Fibroblast of gingiva (primary cell): ENCODE results near the gene FOXP4.
A peak's percentile ranks its signal among the peaks of the same experiment; 100 is the strongest.

Source experiments
- DNase-seq: peaks from one replicate; pipeline ENCODE4 v3.0.0-alpha.2; 2011; ENCODE audit warnings: low read depth

Gene FOXP4

DNA sequence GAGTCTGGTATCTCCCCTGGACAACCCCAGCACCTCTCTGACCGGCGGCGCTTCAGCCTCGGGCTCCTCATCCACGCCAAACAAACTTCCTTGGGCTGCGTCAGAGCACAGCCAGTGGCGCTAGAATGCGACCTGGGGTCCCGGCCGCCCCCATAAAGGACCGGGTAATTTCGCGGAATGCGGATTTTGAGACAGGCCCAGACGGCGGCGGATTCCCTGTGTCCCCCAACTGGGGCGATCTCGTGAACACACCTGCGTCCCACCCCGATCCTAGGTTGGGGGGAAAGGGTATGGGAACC is 1.6 kb downstream of the FOXP4 start:
- DNase-seq, result no peak

DNA sequence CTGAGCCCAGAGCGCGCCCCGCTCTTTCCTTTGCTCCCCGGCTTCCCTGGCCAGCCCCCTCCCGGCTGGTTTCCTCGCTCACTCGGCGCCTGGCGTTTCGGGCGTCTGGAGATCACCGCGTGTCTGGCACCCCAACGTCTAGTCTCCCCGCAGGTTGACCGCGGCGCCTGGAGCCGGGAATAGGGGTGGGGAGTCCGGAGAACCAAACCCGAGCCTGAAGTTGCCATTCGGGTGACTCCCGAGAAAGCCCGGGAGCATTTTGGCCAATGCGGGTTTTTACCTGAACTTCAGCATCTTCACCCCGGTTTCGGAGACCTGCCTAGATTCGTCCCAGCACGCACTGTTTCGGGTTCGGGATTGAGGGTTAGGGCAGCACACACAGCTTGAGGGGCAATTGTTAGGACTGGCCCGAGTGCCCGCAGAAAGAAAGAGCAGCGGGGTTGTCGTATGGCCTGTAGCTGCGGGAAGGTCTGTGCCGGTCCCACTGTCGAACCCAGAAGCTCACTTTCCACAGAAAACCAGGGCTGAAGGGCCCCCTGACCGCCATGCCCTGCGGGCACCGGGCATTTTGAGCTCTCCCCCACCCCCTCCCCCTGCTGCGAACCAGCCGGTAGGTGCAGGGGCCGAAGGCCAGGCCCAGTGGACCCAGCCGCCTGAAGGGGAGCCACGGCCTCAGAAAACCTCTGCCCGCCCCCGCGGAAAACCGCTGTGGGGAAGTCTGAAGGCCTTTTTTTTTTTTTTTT is 2.1 kb downstream of the FOXP4 start:
- DNase-seq, result no peak

DNA sequence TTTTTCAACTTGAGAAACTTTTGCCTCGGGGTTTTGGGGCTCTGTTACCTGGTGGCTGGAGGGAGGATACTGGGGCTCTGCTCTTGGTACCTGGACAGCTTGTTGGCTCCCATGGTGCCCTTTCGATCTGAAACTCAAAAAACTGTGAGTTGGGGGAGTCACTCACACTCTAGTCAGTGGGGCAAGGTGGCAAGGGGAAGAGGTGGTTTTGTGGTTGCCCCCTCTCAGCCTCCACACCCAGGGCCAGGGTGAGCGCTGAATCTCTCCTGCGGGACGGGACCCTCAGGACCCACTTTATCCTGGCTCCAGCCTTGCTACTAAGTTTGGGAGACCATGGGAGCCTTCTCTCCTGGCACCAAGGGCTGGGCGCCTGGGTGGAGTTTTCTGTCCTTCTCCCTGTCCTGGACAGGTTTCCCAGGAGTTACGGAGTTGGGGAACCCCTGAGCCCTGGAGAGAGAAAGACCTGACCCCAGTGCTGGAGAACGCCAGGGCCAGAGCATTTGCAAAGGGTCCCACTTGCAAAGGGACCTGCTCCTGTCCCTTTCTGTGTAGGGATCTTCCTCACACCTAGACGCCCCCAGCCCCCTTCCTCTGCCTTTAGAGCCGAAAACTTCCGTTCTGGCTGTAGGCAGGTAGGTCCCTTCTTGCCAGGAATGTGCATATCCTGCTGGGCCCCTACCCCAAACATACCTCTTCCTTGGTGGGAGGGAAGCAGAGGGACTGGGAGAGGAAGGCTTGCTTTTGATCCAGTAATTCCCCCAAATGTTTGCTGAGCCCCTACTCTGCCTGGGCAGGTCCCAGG is 2.9 kb downstream of the FOXP4 start:
- DNase-seq, result no peak

DNA sequence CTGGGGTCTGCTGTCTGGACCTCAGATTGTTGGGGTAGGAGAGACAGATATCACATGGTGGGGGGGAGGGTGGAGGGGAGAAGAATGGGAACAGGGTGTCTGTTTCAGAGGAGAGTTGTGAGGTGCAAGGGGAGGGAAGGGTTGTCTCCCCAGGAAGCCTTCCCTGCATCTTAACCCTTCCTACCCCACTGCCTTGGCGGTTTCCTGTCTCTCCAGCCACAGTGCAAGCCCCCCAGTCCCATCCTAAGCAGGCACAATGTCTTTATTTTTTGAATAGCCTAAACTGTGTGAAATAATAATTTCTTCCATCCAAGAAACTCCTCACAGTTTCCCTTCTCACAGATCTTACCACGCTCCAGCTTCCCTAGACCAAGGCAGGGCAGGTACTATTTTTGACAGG is 3.5 kb downstream of the FOXP4 start:
- DNase-seq, result no peak

DNA sequence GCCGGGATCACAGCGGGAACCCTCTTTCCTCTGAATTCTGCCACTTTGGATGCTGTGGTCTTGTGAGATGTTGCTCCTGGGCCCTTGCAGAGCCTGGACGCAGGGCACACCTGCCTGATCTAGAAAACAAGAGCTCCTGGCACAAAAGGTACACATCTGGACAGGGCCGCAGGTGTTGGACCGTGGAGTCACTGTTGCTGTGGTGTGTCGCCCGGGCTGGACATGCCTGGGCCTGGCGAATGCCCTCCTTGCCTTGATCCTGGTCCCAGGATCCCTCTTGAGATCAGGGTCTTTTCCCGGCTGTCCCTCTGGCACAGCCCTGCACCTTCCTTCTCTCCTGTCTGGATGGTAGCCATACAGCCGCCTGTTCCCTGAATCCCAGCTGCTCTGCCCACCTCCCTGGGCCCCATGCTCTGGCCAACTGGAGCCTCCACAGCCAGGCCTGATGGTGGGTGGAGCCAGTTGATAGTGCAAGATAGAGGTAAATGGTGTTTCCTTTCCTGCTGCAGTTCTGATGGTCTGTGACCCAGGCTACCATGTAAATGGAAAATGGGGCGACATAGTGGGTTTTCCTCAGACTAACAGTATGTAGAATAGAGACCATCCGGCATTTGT is 5.0 kb downstream of the FOXP4 start:
- no peak for DNase-seq

DNA sequence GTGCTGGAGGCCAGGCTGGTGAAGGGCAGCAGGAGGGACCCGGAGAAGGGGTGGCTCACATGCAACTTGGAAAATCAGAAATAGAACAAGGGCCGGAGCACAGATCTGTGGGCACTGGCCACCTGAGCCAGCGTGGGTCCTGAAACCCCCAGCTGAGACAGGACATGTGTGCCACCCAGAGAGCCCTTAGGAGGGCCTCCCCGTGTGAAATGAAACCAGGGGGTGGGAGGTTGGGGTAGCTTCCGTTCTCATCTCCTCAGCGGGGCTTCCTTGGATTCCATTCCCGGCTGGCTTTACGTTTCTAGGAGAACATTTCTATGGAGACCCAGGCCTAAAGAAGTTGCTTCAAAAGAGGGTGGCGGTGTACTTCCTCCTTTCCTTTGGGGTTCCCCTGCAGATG is 5.7 kb downstream of the FOXP4 start:
- no peak for DNase-seq

DNA sequence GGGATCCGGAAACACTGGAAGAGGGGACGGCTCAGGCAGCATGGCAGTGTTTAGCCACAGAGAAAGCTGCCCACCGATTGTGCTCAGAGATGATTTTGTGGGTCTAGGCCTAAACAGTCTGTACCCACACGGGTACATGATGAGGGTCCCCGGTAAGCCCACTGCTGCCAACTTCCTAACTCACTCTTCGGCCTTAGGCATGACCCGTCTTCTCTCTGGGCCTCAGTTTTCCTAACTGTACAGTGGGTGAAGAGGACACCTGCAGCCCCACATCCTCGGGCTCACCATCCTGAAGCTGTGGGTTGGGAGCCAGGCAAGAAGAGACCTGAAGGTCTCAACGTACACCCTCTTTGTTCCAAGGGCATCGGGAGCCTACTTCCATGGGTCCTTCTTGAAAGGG is 6.5 kb downstream of the FOXP4 start:
- no peak for DNase-seq

DNA sequence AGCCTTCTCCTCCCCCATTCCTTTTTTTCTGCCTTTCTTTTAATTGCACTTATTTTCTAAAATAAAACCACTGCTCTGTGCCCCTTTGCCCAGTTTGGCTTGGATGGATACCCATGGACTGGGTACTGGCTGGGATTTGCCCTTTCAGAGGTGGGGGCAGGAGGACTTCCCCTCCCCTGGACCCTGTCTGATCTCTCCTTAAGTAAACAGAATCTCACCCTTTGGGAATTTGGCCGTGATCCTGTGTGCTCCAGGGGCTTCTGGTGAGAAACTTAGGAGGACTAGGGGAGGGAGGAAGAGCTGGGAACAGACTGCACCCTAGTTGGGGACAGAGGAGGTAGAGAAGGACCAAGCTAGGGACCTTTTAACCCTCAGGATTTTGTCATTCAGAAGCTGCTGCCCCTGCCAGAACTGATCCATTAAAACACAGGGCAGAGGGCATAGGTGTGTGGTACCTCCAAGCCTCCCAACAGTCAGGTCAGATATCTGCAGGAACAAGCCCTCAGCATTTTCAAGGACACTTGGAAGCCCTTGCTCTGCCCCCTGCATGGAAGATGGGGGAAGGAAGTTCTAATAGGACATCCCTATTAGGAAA is 7.3 kb downstream of the FOXP4 start:
- no peak for DNase-seq

DNA sequence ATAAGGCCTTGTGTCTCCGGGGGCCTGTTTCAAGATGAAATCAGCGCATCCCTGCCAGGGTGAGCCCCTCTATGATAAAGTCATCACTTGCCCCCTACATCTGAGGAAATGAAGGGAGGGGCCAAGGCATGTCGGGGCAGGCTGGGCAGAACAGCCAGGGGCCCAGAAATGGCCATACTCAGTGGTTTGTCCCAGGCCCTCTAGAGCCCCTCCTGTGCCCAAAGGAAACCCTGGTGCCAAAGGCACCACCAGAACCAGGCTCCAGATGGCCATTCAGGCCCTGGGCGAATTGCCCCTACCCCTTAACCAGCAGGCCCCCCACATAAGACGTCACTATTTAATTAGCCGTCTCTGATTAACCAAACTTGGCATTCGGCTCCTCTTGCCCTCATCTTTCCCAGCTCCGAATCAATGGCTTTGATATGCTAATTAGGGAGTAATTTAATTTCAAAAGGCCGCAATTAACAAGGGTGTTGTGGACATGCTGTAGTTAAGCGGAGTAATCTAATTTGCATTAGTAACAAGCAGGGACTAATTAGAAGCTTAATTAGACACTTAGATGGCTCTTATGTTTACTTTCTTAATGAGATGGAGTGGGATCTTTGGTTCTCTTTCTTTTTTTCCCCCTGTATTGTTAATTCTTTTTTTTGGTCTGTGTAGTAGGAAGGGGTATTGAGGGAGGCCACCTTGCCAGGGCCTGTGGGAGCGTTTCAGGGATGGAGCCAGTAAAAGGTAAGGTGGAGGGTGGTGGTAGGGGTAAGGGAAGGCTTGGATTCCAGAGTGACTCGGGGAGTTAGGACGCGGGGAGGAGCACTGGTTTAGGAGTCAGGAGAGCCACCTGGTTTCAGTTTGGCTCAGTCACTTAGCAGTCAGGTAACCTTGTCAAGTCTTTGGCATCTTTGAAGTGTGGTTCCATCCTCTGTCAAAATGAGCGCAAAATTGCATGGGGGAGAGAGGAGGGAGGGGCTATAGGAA is 9.4 kb downstream of the FOXP4 start:
- DNase-seq, result no peak

DNA sequence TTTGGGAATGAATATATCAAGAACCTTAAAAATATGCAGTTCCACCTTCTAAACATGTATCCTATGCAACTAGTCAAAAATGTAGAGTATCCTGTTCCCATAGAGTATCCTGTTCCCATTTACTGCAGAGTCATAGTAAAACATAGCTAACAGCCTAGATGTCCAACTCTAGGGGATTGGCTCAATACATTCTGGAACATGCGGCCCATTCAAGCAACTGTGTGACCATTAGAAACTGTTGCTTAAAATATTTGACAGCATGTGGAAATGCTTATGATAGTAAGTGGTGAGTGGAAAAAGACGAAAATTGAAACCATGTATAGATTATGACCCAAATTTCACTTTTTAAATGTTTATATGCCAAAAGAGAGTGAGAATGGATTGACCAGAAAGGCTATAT is 11.2 kb downstream of the FOXP4 start:
- DNase-seq, result peak; percentile 60

DNA sequence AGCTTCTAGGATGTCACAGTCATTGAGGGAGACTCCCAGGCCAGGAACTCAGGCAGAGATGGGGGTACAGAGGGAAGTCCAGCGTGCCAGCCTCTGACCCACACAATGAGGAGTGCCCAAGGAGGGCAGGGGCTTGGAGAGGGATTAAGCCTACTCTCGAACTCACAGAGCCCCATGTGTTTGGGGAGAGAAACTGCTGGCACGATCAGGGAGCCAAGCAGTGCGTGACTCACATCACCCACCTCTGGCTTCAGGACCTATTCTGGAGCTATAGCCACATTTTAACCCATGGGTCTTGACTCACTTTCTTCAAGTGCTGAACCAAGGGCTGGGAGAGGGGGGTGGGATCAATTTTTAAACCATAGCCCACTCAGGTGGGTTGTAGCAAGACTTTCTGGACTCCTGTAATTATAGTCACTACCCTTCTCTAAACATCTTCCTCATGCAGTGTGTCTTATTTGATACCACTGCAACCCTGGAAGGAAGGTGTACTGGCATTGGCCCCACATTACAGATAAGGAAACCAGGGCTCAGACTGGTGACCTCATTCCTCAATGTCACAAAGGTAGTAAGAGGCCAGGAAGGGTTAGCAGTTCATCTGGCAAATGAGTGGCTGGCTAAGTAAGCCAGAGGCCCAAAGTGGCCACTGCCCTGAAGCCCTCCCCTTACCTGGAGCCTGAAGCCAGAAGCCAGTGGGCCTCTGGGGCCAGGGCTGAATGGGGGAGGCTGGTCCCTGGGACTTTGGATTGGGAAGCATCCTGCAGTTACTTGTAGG is 12.0 kb downstream of the FOXP4 start:
- DNase-seq, result no peak

DNA sequence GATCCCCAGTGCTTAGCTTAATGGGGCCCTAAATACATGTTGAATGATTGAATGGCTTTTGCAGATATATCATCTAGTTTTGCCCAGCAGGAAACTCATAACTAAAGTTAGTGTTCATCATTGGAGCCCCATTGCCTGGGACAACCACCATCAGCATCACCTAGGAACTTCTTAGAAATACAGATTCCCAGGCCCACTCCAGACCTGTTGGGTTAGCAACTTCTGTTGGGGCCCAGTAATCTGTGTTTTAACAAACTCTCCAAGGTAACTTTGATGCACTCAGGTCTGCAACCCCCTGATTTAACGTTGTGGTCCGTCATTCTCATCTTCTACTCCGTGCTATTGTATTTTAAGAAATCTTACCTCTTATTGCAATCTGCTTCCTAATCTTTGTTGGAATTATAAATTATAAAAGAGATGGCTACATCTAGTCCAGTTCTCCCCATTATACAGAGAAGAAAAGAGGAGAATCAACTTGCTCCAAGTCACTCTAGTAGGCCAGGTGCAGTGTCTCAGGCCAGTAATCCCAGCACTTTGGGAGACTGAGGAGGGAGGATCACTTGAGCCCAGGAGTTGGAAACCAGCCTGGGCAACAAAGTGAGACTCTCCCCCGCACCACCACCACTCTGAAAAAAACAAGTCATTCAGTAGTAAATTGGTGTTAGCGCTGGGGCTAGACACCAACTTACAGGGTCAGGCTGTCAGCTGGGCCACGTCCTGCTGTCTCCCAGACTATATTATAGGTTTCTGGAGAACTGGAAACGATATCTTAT is 13.7 kb downstream of the FOXP4 start:
- DNase-seq, result no peak

DNA sequence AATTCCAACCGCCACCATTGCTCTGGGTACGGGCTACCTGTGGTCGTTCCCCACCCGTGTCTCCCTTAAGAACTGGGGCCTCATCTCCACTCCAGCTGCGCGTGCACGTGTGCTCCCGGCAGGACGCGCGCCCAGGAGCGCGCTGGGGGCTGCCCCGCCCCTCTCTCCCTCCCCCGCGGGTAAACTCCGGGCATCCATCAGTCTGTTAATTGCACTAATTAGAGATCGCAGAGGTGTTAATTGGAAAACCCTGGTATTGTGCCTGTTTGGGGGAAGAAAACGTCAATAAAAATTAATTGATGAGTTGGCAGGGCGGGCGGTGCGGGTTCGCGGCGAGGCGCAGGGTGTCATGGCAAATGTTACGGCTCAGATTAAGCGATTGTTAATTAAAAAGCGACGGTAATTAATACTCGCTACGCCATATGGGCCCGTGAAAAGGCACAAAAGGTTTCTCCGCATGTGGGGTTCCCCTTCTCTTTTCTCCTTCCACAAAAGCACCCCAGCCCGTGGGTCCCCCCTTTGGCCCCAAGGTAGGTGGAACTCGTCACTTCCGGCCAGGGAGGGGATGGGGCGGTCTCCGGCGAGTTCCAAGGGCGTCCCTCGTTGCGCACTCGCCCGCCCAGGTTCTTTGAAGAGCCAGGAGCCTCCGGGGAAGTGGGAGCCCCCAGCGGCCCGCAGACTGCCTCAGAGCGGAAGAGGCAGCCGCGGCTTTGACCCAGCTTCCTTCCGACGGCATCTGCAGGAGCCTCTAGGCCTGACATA is 14.4 kb downstream of the FOXP4 start:
- peak; percentile 38 for DNase-seq

DNA sequence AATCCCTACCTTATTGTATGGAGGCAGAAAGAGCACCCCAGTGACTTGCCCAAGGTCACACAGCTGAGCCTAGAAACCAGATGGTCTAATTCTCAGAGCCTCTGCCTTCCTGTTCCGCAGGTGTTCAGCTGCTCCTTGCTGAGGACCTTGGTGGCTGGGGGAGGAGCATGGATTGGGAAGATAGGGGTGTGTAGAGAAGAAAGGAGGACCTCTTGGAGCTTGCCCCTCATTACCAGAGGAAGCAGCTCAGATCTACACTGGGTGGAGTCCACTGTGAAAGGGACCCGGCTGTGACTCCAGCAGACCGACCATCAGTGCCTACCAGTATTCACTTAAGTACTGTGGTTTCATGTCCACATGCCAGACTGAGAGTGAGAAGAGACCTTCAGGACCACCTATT is 15.2 kb downstream of the FOXP4 start:
- no peak for DNase-seq

DNA sequence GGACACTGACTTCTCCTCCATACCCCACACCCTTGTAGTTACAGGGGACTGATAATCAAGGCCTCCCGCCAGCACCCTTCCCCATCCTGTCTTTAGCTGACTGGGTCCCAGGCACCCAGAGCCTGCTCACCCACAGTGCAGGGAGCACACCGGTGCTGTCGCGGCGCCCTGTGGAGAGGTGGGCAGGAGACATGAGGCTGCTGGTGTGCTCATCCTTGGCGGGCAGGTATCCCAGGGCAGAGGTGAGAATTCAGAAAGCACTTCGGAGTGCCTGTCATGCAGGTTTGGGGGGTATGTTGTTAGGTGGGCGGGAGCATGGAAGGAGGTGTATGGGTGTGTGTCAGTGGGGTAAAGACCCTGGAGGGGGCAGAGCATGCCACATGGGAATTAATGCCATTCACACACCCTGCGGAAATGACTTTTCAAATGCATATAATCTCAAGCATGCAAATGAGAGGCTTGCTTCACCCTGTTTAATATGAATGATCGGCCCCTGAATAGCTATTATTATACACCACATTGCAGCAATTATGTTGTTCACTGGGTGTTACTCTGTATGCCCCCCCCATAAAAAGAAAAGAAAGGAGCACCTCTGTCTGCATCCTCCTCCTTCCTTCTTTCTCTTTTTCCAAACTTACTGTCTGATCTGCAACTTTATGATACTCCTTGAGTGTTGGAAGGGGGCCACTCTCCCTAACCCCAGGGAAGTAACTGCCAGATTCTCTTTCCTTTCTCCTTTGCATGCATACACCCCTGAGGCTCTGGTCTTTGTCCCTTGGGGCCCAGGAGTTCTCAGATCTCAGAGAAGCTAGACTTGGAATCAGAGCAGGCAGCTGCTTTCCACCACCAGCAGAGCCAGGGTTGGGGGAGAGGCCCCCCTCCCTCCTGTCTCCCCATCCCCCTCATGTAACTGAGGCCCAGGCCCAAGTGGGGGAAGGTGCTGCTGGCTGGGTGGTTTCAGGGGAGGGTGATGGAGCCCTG is 16.0 kb downstream of the FOXP4 start:
- no peak for DNase-seq

DNA sequence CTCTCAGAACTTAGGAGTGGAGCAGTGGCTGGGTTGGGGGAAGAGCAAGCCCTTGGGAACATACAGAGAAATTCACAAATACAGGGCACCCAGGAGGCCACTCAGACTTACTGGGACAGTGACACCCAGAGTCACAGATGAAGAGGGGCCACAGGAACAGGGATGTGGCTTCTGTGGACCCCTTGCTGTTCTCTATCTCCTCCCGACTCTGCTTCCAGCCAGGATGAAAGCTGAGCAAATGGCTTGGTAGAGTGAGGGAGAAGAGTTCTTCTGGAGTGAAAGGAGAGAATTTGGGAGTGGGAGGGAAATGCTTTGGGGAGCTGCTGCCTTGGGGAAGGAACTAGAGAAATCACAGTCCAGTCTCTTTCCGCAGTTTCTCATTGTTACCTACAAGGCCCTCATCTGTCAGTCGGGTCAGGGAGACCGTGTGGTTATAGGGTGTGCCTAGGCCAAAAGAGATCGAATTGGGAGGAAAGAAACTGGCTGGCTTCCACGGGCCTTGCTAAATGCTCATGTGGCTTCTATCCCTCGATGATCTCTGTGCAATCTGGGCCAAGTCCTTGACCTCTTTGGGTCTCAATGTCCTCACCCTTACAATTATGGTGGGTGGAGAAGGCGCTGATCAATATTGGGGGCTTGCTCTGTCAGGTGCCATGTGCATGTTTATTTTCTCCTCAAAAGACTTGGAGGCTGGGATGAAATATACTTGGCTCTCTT is 17.0 kb downstream of the FOXP4 start:
- DNase-seq, result no peak

DNA sequence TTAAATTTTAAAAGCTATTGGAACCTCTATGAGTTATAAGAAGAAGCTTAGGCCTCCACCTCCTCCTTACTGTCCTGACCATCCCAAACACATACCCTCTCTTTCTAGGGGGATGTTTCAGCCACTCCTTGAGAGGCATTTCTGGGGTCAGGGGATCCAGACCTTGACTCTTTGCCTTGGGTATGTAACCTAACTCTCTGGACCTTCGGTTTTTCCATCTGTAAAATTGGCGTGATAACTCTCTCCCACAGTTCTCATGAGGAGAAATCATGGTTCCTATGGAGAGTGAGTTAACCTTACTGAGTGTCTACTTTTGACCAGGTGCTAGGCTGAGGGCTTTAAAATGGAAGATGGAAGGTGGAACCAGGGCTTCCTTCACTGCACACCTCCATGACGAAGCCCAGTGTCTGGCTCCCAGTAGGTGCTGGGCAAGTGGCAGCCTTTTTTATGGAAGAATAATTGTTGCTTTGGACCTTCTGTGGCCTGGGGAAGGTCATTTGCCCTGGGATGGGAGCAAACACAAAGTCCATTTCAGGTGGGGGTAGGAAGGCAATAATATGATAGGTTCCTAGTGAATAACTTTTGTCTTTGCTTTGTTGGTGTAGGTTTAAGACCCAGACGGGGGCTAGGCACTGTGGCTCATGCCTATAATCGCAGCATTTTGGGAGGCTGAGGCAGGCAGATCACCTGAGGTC is 18.4 kb downstream of the FOXP4 start:
- DNase-seq, result no peak
